Embryonic facial prominence (tissue), 1 donor: Measurements from ENCODE around the gene NTN5.

Experiments
- DNase-seq: peaks from one replicate; pipeline ENCODE4 v3.0.0-alpha.2; 2016; ENCODE audit errors: extremely low spot score

The NTN5 gene

DNA sequence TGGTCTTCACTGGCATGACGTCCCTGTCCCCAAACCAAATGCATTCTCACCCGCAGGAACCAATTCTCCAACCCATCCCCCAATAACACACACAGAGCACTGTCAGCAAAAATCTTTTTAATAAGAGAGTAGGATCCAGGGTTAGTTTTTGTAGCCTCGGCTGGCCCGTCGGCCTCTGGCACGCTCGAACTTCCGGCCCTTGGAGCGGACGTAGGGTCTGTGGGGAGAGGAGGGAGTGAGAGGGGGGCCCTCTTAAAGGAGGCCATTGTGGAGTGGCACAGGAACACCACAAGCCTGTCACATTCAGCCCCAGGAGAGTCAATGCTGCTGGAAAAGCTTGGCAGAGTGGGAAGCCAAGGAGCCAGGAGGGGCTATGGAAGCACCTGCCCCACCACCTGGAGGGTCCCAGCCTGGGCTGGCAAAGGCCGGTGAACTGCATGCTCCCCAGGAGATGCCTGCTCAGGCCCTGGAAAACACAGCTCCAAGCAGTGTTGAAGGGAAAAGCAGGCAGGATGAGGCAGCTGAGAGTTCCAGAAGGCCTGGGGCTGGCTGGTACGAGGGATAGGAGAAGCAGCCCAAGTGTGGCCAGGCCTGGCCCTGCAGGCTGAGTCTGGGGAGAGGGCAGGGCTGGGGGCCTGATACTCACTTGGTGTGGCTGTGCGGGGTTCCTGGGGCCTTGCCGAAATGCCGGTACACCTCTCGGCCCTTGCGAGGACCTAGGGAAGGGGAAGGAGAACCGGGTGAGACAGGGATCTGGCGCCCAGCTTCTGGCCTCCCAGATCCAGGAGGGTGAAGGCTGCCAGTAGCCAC lies 57.4 kb downstream of the NTN5 start:
- no peak for DNase-seq

- no peak for DNase-seq
These were observed 58.2 kb downstream of the NTN5 start, which contains the start of gene FAM83E for GRCh38 chr19:48614436-48615230. Gene FAM83E, minus strand, starts transcription at chr19:48615076. Its CDS starts 1,704 bp downstream, at chr19:48613372.

GRCh38 chr19:48613852-48614435 lies 58.9 kb downstream of the NTN5 start:
- DNase-seq: no peak

DNA sequence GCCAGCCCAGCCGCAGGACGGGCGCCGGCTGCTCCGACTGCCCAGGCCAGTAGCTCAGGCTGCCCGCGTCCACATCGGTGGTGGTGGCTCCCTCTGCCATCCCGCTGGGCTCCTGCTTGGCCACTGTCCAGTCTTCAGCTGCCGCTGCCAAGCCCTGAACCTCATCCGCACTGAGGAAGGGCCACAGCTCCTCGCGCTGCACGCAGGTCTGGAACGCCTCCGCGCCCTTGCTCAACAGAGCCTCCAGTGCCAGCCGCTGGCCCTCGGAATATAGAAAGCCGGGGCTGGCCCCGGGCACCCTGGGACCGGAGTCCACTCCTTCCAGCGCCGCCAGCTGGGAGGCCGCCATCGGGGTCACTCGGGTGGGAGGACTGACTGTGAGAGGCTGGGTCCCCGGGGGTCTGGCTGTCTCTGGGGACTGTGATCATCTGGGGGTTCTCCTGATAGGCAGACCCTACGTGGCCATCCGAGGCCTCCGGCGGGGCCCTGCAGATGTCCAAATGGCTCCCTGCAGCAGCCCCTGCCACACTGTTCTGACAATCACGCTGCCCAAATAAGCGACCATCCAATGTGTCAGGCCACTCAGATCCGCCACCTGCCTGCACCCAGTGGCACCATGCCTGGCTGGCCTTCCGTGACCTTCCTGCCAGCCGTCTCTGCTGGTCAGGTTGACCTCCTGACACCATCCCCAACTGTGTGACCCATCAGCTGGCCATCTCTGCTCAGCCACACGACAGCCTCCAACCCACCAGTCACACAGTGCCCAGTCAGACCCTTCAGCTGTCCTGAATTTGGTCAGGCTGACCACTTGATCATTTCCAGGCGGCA lies 59.6 kb downstream of the NTN5 start:
- DNase-seq: no peak

- DNase-seq: no peak
These were observed 60.9 kb downstream of the NTN5 start for GRCh38 chr19:48611872-48612271.
